ENCODE results near the gene MDGA2. TPM values are rescaled to one million over a fixed set of nuclear protein-coding genes. Genes with fewer than 3 reads are reported as not detected.

MDGA2 gene
- total RNA-seq, 1 donor from 2014 or later, result 0.39 TPM

- no peak overlapping the region for H3K27ac Mint-ChIP-seq (ENCODE audit: unreplicated experiment)
- no peaks in the 10 kb centered on the region for H3K9me3 Mint-ChIP-seq (ENCODE audit: unreplicated experiment)
- no peaks in the 10 kb centered on the region for H3K27me3 Mint-ChIP-seq (ENCODE audit: unreplicated experiment)
- H3K36me3 Mint-ChIP-seq (ENCODE audit: unreplicated experiment), result no peaks in the 10 kb centered on the region
- peaks cover 3% of the 10 kb centered on the region for H3K4me1 Mint-ChIP-seq (ENCODE audit: low read depth, unreplicated experiment)
- DNase-seq, result no peak
- TF ChIP-seq CTCF (IDR thresholded peaks at IDR 0.05; ENCODE audit: partially characterized antibody, unreplicated experiment), result no peak
- H3K4me3 Mint-ChIP-seq (ENCODE audit: unreplicated experiment), result no peak overlapping the region
Observed at GRCh38 chr14:47543459-47543858, 131.9 kb downstream of the MDGA2 start.

GRCh38 chr14:47541662-47542061 is 133.7 kb downstream of the MDGA2 start:
- peaks cover 4% of the 10 kb centered on the region for H3K4me1 Mint-ChIP-seq (ENCODE audit: low read depth, unreplicated experiment)
- H3K36me3 Mint-ChIP-seq (ENCODE audit: unreplicated experiment), result no peaks in the 10 kb centered on the region
- TF ChIP-seq CTCF (IDR thresholded peaks at IDR 0.05; ENCODE audit: partially characterized antibody, unreplicated experiment), result no peak
- H3K27me3 Mint-ChIP-seq (ENCODE audit: unreplicated experiment), result no peaks in the 10 kb centered on the region
- no peak overlapping the region for H3K4me3 Mint-ChIP-seq (ENCODE audit: unreplicated experiment)
- no peak overlapping the region for H3K27ac Mint-ChIP-seq (ENCODE audit: unreplicated experiment)
- no peak for DNase-seq
- H3K9me3 Mint-ChIP-seq (ENCODE audit: unreplicated experiment), result peaks cover 2% of the 10 kb centered on the region

GRCh38 chr14:47539031-47539461 is 136.4 kb downstream of the MDGA2 start:
- no peak overlapping the region for H3K4me3 Mint-ChIP-seq (ENCODE audit: unreplicated experiment)
- TF ChIP-seq CTCF (IDR thresholded peaks at IDR 0.05; ENCODE audit: partially characterized antibody, unreplicated experiment), result no peak
- H3K9me3 Mint-ChIP-seq (ENCODE audit: unreplicated experiment), result peaks cover 2% of the 10 kb centered on the region
- H3K27me3 Mint-ChIP-seq (ENCODE audit: unreplicated experiment), result no peaks in the 10 kb centered on the region
- DNase-seq, result peak; percentile 16
- no peak overlapping the region for H3K27ac Mint-ChIP-seq (ENCODE audit: unreplicated experiment)
- peaks cover 4% of the 10 kb centered on the region for H3K4me1 Mint-ChIP-seq (ENCODE audit: low read depth, unreplicated experiment)
- no peaks in the 10 kb centered on the region for H3K36me3 Mint-ChIP-seq (ENCODE audit: unreplicated experiment)

- Mint-ChIP-seq H3K27ac (ENCODE audit: unreplicated experiment) (no peak overlapping the region), H3K27me3 (ENCODE audit: unreplicated experiment) (no peaks in the 10 kb centered on the region), H3K4me1 (ENCODE audit: low read depth, unreplicated experiment) (peaks cover 4% of the 10 kb centered on the region), H3K4me3 (ENCODE audit: unreplicated experiment) (no peak overlapping the region), H3K9me3 (ENCODE audit: unreplicated experiment) (peaks cover 2% of the 10 kb centered on the region), H3K36me3 (ENCODE audit: unreplicated experiment) (no peaks in the 10 kb centered on the region)
- no peak for DNase-seq
- TF ChIP-seq CTCF (IDR thresholded peaks at IDR 0.05; ENCODE audit: partially characterized antibody, unreplicated experiment), result no peak
Observed at GRCh38 chr14:47536341-47536740, 139.1 kb downstream of the MDGA2 start.

- Mint-ChIP-seq H3K4me1 (ENCODE audit: low read depth, unreplicated experiment) (no peaks in the 10 kb centered on the region), H3K27me3 (ENCODE audit: unreplicated experiment) (no peaks in the 10 kb centered on the region), H3K9me3 (ENCODE audit: unreplicated experiment) (peaks cover 5% of the 10 kb centered on the region), H3K4me3 (ENCODE audit: unreplicated experiment) (no peak overlapping the region), H3K36me3 (ENCODE audit: unreplicated experiment) (no peaks in the 10 kb centered on the region), H3K27ac (ENCODE audit: unreplicated experiment) (no peak overlapping the region)
- no peak for TF ChIP-seq CTCF (IDR thresholded peaks at IDR 0.05; ENCODE audit: partially characterized antibody, unreplicated experiment)
- no peak for DNase-seq
Observed at GRCh38 chr14:47526591-47527244, 148.7 kb downstream of the MDGA2 start.
